Astrocyte (in vitro differentiated cells and primary cell): ENCODE measurements around the gene F13A1. TPM values are rescaled to one million over a fixed set of nuclear protein-coding genes. Genes with fewer than 3 reads are reported as not detected.

Experiments used
- DNase-seq: peaks from one replicate; pipeline ENCODE4 v3.0.0-alpha.2; 2010; ENCODE audit warnings: low read depth
- FAIRE-seq: peaks from 2 replicates; lab custom pipeline; 2011; peaks lifted over from hg19 to GRCh38; lab: Jason Lieb, UNC
- H2AFZ ChIP-seq: 2 replicates; pipeline ENCODE4 v1.6.0; 2012; ENCODE audit warnings: low read depth, low read length, inconsistent platforms
- H3K27ac ChIP-seq: 2 replicates; pipeline ENCODE4 v1.5.1; 2011; ENCODE audit warnings: low read depth, low read length, inconsistent platforms
- H3K27me3 ChIP-seq: 2 replicates; pipeline ENCODE4 v1.6.0; 2011; ENCODE audit warnings: low read length, inconsistent platforms; ENCODE audit not compliant: insufficient read depth
- H3K36me3 ChIP-seq: 2 replicates; pipeline ENCODE4 v1.5.1; 2011; ENCODE audit warnings: low read length, inconsistent platforms; ENCODE audit not compliant: insufficient read depth
- H3K4me1 ChIP-seq: 2 replicates; pipeline ENCODE4 v1.5.1; 2011; ENCODE audit warnings: low read length, inconsistent platforms; ENCODE audit not compliant: insufficient read depth
- H3K4me2 ChIP-seq: 2 replicates; pipeline ENCODE4 v1.6.0; 2012; ENCODE audit warnings: low read length, inconsistent platforms
- H3K4me3 ChIP-seq: 2 replicates; pipeline ENCODE4 v1.5.1; 2011; ENCODE audit warnings: low read depth, mild to moderate bottlenecking, low read length, inconsistent platforms; ENCODE audit not compliant: insufficient read depth
- H3K79me2 ChIP-seq: 2 replicates; pipeline ENCODE4 v1.6.0; 2012; ENCODE audit warnings: mild to moderate bottlenecking, low read length, inconsistent platforms; ENCODE audit not compliant: insufficient read depth
- H3K9ac ChIP-seq: 2 replicates; pipeline ENCODE4 v1.6.0; 2012; ENCODE audit warnings: mild to moderate bottlenecking, low read length, inconsistent platforms
- H3K9me3 ChIP-seq: 2 replicates; pipeline ENCODE4 v1.5.1; 2012; ENCODE audit warnings: low read depth, mild to moderate bottlenecking, low read length, inconsistent platforms; ENCODE audit not compliant: insufficient read depth
- H4K20me1 ChIP-seq: 2 replicates; pipeline ENCODE4 v1.6.0; 2012; ENCODE audit warnings: low read length, inconsistent platforms; ENCODE audit not compliant: insufficient read depth
- H3K27ac Mint-ChIP-seq: one replicate; pipeline ENCODE4 v1.8.0; 2021; ENCODE audit warnings: mild to moderate bottlenecking, mixed read lengths; ENCODE audit not compliant: unreplicated experiment
- H3K27me3 Mint-ChIP-seq: one replicate; pipeline ENCODE4 v1.8.0; 2021; ENCODE audit warnings: low read depth, mixed read lengths; ENCODE audit not compliant: unreplicated experiment
- H3K36me3 Mint-ChIP-seq: one replicate; pipeline ENCODE4 v1.8.0; 2021; ENCODE audit warnings: low read depth, mixed read lengths; ENCODE audit not compliant: unreplicated experiment
- H3K4me1 Mint-ChIP-seq: one replicate; pipeline ENCODE4 v1.8.0; 2021; ENCODE audit warnings: low read depth, mixed read lengths; ENCODE audit not compliant: unreplicated experiment
- H3K4me3 Mint-ChIP-seq: one replicate; pipeline ENCODE4 v1.8.0; 2021; ENCODE audit warnings: mild to moderate bottlenecking, moderate library complexity, mixed read lengths; ENCODE audit not compliant: unreplicated experiment
- H3K9me3 Mint-ChIP-seq: one replicate; pipeline ENCODE4 v1.8.0; 2021; ENCODE audit warnings: mild to moderate bottlenecking, mixed read lengths; ENCODE audit not compliant: unreplicated experiment
- CTCF ChIP-seq: IDR thresholded peaks from 2 replicates; pipeline ENCODE4 v1.5.1; 2011; ENCODE audit warnings: low read depth, mild to moderate bottlenecking, inconsistent platforms, low read length, moderate library complexity; ENCODE audit not compliant: insufficient read depth
- EZH2 ChIP-seq: IDR thresholded peaks from 2 replicates; pipeline ENCODE4 v1.6.1; 2012; ENCODE audit warnings: mild to moderate bottlenecking, low read length, inconsistent platforms; ENCODE audit not compliant: insufficient read depth
- total RNA-seq: library from RNA; stranded (reverse); gene quantifications from 2 replicates; pipeline ENCODE4 v1.2.1, GENCODE V29; 2021

Gene F13A1
- total RNA-seq, 1 donor from 2014 or later, result 10.1 TPM

- Histone ChIP-seq H3K36me3 (no peaks in the 10 kb centered on the region), H3K4me2 (no peak overlapping the region), H2AFZ (no peak overlapping the region), H4K20me1 (no peaks in the 10 kb centered on the region), H3K9ac (no peak overlapping the region), H3K27ac (no peak overlapping the region), H3K79me2 (no peaks in the 10 kb centered on the region), H3K9me3 (no peaks in the 10 kb centered on the region), H3K4me1 (no peaks in the 10 kb centered on the region), H3K27me3 (no peaks in the 10 kb centered on the region), H3K4me3 (no peak overlapping the region)
- Mint-ChIP-seq H3K27me3 (peaks cover 4% of the 10 kb centered on the region), H3K36me3 (peaks cover 1% of the 10 kb centered on the region), H3K9me3 (peaks cover 5% of the 10 kb centered on the region), H3K4me1 (peaks cover 12% of the 10 kb centered on the region), H3K4me3 (no peak overlapping the region), H3K27ac (no peak overlapping the region)
- FAIRE-seq, result no peak
- TF ChIP-seq EZH2 (no peak), CTCF (no peak)
- no peak for DNase-seq
Observed at GRCh38 chr6:6230286-6230685, 90.2 kb downstream of the F13A1 start.

- TF ChIP-seq EZH2 (no peak), CTCF (no peak)
- no peaks in the 10 kb centered on the region for H3K79me2 ChIP-seq
- H3K9ac ChIP-seq, result no peak overlapping the region
- H3K36me3 ChIP-seq, result no peaks in the 10 kb centered on the region
- no peak for DNase-seq
- Mint-ChIP-seq H3K4me1 (peaks cover 12% of the 10 kb centered on the region), H3K36me3 (no peaks in the 10 kb centered on the region), H3K27me3 (peaks cover 4% of the 10 kb centered on the region), H3K4me3 (no peak overlapping the region), H3K27ac (no peak overlapping the region), H3K9me3 (peaks cover 1% of the 10 kb centered on the region)
- H3K27me3 ChIP-seq, result no peaks in the 10 kb centered on the region
- H3K9me3 ChIP-seq, result no peaks in the 10 kb centered on the region
- no peak overlapping the region for H3K4me2 ChIP-seq
- H3K27ac ChIP-seq, result no peak overlapping the region
- no peak for FAIRE-seq
- H3K4me3 ChIP-seq, result no peak overlapping the region
- no peaks in the 10 kb centered on the region for H3K4me1 ChIP-seq
- H2AFZ ChIP-seq, result no peak overlapping the region
- no peaks in the 10 kb centered on the region for H4K20me1 ChIP-seq
Observed at GRCh38 chr6:6227896-6228295, 92.6 kb downstream of the F13A1 start.

- H3K4me3 Mint-ChIP-seq, result no peak overlapping the region
- no peak for FAIRE-seq
- H4K20me1 ChIP-seq, result no peaks in the 10 kb centered on the region
- H3K4me2 ChIP-seq, result no peak overlapping the region
- no peak overlapping the region for H3K27ac ChIP-seq
- no peaks in the 10 kb centered on the region for H3K36me3 Mint-ChIP-seq
- H3K27me3 Mint-ChIP-seq, result peaks cover 4% of the 10 kb centered on the region
- no peak overlapping the region for H3K4me3 ChIP-seq
- H3K79me2 ChIP-seq, result no peaks in the 10 kb centered on the region
- H3K36me3 ChIP-seq, result no peaks in the 10 kb centered on the region
- no peaks in the 10 kb centered on the region for H3K27me3 ChIP-seq
- no peaks in the 10 kb centered on the region for H3K4me1 ChIP-seq
- no peaks in the 10 kb centered on the region for H3K9me3 ChIP-seq
- H3K9ac ChIP-seq, result no peak overlapping the region
- no peak for TF ChIP-seq EZH2
- TF ChIP-seq CTCF, result no peak
- no peak overlapping the region for H3K27ac Mint-ChIP-seq
- peaks cover 21% of the 10 kb centered on the region for H3K4me1 Mint-ChIP-seq
- no peak for DNase-seq
- peaks cover 1% of the 10 kb centered on the region for H3K9me3 Mint-ChIP-seq
- H2AFZ ChIP-seq, result no peak overlapping the region
Observed at GRCh38 chr6:6225885-6226529, 94.5 kb downstream of the F13A1 start.
